KOPT-K1 (cell line): ENCODE data around the gene SNAPC2.

Experiments used
- H3K27ac ChIP-seq: fragments of 200-600 bp; sonication (generic); 2 replicates; pipeline ENCODE4 v1.5.1; 2016; ENCODE audit warnings: antibody characterized with exemption, mild to moderate bottlenecking, low read depth, low read length; ENCODE audit not compliant: poor library complexity, severe bottlenecking
- H3K36me3 ChIP-seq: fragments of 200-600 bp; sonication (generic); 2 replicates; pipeline ENCODE4 v1.5.1; 2017; ENCODE audit warnings: antibody characterized with exemption, mild to moderate bottlenecking, low read length, moderate library complexity; ENCODE audit not compliant: insufficient read depth
- H3K9me3 ChIP-seq: fragments of 200-600 bp; sonication (generic); 2 replicates; pipeline ENCODE4 v1.5.1; 2017; ENCODE audit warnings: antibody characterized with exemption, low read length, mild to moderate bottlenecking; ENCODE audit not compliant: insufficient read depth, poor library complexity, severe bottlenecking

Gene SNAPC2

DNA sequence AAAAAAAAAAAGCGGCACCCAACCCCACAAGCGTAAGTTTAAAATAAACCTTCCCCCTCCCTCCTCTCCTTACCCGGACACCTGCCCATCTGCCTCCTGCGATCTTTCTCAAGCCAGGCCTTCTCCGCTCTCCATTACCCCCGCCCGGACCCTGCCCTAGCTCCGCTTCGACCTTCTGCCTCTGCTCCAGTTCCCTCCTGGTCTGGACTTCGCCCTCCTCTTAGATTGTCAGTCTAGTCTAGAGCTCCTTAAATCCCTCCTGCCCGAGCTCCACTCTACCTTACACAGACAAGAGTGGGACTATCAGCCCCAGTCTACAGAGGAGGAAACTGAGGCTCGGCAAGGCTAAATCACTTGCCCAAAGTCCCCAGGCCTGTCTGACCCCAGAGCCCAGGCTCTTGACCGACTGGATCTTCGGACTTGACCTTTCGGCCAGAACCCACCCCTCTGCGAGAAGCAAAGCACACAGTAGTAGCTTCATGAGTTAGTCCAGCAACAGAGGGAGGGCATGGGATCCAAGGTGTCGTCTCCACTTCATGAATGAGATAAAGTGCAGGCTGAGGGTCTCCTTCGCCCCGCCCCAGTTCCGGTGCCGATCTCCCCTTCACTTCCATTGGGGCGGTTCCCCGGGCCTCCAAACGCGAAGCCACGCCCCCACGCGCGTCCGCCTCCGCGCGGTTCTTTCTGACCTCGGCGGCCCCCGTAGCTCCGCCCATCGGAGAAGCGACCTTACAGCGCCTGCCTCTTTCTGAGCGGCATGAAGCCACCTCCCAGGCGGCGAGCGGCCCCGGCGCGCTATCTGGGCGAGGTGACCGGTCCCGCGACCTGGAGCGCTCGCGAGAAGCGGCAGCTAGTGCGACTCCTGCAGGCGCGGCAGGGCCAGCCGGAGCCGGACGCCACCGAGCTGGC lies at the start of gene SNAPC2:
Gene SNAPC2 (plus strand): TSS at position 729 of the 909 bp plus-strand sequence. CDS start 29 bp downstream, at position 758.
- no peaks in the 10 kb centered on the region for H3K9me3 ChIP-seq
- peak within 1 kb of the TSS; percentile 70 for H3K27ac ChIP-seq
- H3K36me3 ChIP-seq: peaks cover 18% of the 10 kb centered on the region; the same call in 1 of the 2 replicates

- Histone ChIP-seq H3K9me3 (no peaks in the 10 kb centered on the region), H3K36me3 (no peaks in the 10 kb centered on the region), H3K27ac (no peak overlapping the region)
Observed at GRCh38 chr19:7870571-7871436, 49.3 kb upstream of the SNAPC2 start.

- Histone ChIP-seq H3K9me3 (no peaks in the 10 kb centered on the region), H3K36me3 (no peaks in the 10 kb centered on the region), H3K27ac (no peak overlapping the region)
Observed at GRCh38 chr19:7871437-7872305, 48.5 kb upstream of the SNAPC2 start.

GRCh38 chr19:7872306-7873204 lies 47.6 kb upstream of the SNAPC2 start:
- Histone ChIP-seq H3K9me3 (no peaks in the 10 kb centered on the region), H3K27ac (no peak overlapping the region), H3K36me3 (no peaks in the 10 kb centered on the region)

DNA sequence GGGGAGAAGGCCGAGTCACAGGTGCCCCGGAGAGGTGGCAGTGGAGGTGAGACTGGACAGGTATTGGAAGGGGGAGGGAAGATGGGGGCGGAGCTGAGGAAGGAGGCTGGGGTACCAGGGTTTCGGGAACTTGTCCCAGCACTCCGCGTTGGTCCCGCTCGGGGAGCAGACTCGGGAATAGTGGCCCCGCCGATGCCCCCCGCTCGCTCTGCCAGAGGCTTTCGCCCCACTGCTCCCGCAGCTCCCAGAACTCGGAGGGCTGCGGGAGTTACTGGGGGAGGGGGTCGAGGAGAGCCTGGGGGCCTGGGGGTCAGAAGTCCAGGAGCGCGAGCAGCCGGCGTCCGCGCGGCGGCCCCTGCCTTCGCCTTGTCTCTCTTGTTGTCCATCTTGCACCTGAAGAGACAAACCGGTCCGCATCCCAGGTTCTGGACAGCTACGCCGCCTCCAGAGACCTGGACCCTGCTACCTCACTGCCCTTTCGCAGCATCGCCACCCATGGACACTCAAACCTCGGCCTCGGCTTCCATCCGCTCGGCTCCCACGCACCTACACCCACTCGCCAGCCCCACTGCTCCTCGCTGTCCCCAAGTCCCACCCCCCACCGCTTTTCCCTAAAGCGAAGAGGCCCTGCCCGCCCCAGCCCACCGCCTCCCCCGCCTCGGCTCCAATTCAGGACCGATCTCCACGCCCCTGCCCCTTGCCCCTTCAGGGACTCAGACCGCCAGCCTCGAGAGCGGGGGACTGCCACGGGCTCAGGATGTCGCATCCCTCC lies 46.6 kb upstream of the SNAPC2 start:
- Histone ChIP-seq H3K36me3 (no peaks in the 10 kb centered on the region), H3K9me3 (no peaks in the 10 kb centered on the region), H3K27ac (no peak overlapping the region)

GRCh38 chr19:7874076-7874896 lies 45.9 kb upstream of the SNAPC2 start, which contains the start of gene PRR36:
PRR36 (minus strand) TSS chr19:7874390; CDS start chr19:7873689, 701 bp downstream.
- Histone ChIP-seq H3K9me3 (no peaks in the 10 kb centered on the region), H3K36me3 (no peaks in the 10 kb centered on the region), H3K27ac (no peak within 1 kb of the TSS)

- Histone ChIP-seq H3K9me3 (no peaks in the 10 kb centered on the region), H3K27ac (no peak overlapping the region), H3K36me3 (no peaks in the 10 kb centered on the region)
Observed at GRCh38 chr19:7874897-7875273, 45.3 kb upstream of the SNAPC2 start.

DNA sequence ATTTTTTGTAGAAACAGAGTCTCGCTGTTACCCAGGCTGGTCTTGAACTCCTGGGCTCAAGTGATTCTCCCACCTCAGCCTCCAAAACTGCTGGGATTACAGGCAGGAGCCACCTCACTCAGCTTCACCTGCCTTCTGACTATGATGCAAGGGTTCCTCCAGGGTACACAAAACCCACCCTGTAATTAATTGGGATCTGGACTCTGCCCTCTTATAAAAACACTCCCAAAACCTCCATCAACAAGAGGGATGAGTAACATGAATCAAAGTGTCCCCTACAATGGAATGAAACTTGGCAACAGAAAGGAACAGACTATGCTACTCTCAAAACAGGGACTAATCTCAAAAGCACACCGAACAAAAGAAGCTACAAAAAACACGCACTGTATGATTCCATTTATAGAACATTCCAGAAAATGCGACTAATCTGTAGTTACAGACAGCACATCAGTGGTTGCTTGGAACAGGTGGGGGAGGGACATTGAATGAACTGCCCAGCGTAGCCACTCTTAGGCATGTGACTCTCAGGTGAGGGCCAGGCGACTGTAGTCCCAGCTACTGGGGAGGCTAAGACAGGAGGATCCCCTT lies 42.8 kb upstream of the SNAPC2 start:
- Histone ChIP-seq H3K27ac (no peak overlapping the region), H3K9me3 (no peaks in the 10 kb centered on the region), H3K36me3 (no peaks in the 10 kb centered on the region)

DNA sequence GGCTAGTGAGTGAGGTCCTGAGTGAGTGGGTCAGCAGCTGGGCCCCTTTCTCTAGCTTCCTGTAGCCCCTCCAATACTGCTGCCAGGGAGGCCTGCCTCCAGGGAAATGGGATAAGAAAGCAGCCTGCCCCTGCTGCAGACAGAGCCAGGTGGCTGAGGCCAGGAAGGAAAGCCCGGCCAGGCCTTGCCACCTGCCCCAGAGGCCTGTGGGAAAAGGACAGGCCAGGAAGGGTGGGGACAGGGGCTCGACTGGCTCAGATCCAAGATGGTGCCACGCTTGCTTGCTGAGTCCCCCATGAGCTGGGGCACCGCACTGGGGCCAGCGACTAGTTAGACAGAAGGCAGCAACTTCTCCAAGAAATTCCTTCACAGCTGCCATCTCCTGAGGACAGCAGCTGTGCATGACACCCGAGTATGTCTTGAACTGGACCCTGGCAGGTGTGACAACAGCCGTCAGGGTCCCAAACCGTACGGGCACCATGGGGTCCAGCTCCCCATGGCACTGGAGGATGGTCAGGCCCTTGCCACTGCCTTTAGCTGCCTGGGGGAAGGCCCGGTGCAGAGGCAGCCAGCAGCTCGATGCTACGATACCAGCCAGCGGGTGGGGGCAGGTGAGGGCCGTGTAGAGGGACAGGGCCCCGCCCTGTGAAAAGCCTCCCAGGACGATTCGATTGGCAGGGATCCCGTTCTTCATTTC lies 40.9 kb upstream of the SNAPC2 start:
- H3K36me3 ChIP-seq: no peaks in the 10 kb centered on the region
- H3K9me3 ChIP-seq: no peaks in the 10 kb centered on the region
- H3K27ac ChIP-seq: no peak overlapping the region

DNA sequence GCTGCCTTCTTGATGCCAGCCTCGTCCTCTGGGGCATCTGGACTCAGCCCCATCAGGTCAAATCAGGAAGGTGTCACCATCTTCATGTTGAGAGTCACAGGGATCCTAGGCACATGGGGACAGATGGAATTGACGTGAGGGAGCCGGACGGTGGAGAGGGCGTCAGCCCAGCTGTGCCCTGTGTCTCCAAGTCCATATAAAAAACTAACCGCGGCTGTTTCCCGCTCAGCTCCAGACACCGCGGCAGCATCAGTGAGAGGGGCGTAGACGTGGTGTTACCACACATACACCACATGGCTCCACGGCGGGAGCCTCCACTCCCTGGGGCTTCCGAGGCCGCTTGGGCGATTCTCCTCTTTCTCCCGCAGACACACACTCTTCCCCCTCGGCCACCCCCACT lies 40.3 kb upstream of the SNAPC2 start:
- no peak overlapping the region for H3K27ac ChIP-seq
- no peaks in the 10 kb centered on the region for H3K36me3 ChIP-seq
- H3K9me3 ChIP-seq: no peaks in the 10 kb centered on the region

GRCh38 chr19:7881910-7882309 lies 38.2 kb upstream of the SNAPC2 start:
- Histone ChIP-seq H3K36me3 (no peaks in the 10 kb centered on the region), H3K9me3 (no peaks in the 10 kb centered on the region), H3K27ac (no peak overlapping the region)

- Histone ChIP-seq H3K36me3 (no peaks in the 10 kb centered on the region), H3K27ac (no peak overlapping the region), H3K9me3 (no peaks in the 10 kb centered on the region)
Observed at GRCh38 chr19:7883105-7883504, 37.0 kb upstream of the SNAPC2 start.
